K562 (cell line): ENCODE results near the gene ANKRD23. TPM values are rescaled to one million over a fixed set of nuclear protein-coding genes. Genes with fewer than 3 reads are reported as not detected.

ENCODE experiments used
- COPS2 ChIP-seq: fragments of 450-650 bp; conservative IDR thresholded peaks from 2 replicates; pipeline ENCODE4 v1.6.1; 2016; ENCODE audit warnings: mild to moderate bottlenecking, moderate library complexity
- CREM ChIP-seq: IDR thresholded peaks from 2 replicates; pipeline ENCODE4 v1.6.1; 2014; ENCODE audit warnings: antibody characterized with exemption, low read depth
- SMAD3 ChIP-seq: fragments of 450-650 bp; formaldehyde crosslinking; conservative IDR thresholded peaks from 2 replicates; pipeline ENCODE4 v1.4.0; 2020; ENCODE audit warnings: mild to moderate bottlenecking
- SRSF9 ChIP-seq: fragments of 200-400 bp; formaldehyde crosslinking; IDR thresholded peaks from 2 replicates; pipeline ENCODE4 v1.6.1; 2017; ENCODE audit warnings: low read depth, low read length, borderline replicate concordance
- ZNF174 ChIP-seq: fragments of 250-450 bp; sonication (Bioruptor Pico); IDR thresholded peaks from 2 replicates; pipeline ENCODE4 v1.4.0; 2020; ENCODE audit warnings: mild to moderate bottlenecking
- polyA plus RNA-seq, 8 experiments: library from polyadenylated mRNA; depleted of rRNA in 4 of 8; stranded (reverse) in 5 of 8; unstranded in 3 of 8; fragments of >200 nt; fragmentation: Nextera tagmentation in 2 of 8; fragmentation: Illumina TruSeq in 1 of 8; extraction: Ambion mirVana in 2 of 8; extraction: Trizol in 1 of 8; gene quantifications; 2 replicates each; pipeline versions ENCODE4 v1.2.1 to v1.2.3, GENCODE V29; 2011 to 2014; ENCODE audit warnings: inconsistent platforms in 1 of 8, missing spikeins in 1 of 8
- total RNA-seq, 7 experiments: library from RNA; depleted of rRNA in 6 of 7; stranded (reverse); fragments of >200 nt in 6 of 7; fragmentation: Illumina TruSeq in 2 of 7; extraction: Trizol in 2 of 7; gene quantifications; 2 replicates each; pipeline versions ENCODE4 v1.2.1 to v1.2.3, GENCODE V29; 2011 to 2021; ENCODE audit warnings: low replicate concordance in 1 of 7
- TF ChIP-seq, protein P1 (sequence below), 2 experiments: IDR thresholded peaks; 2 replicates each; pipeline ENCODE4 v1.6.1; 2012; ENCODE audit warnings: improper control_type of control experiment in 2 of 2, low read depth in 2 of 2, low read length in 2 of 2, borderline replicate concordance in 1 of 2

The ANKRD23 gene
- total and polyA plus RNA-seq, 9 of the 15 experiments (the other 6 are each of a cell fraction or from before 2014, with no cell fraction given): 0.32 to 4.8 (median 2.8) TPM

DNA sequence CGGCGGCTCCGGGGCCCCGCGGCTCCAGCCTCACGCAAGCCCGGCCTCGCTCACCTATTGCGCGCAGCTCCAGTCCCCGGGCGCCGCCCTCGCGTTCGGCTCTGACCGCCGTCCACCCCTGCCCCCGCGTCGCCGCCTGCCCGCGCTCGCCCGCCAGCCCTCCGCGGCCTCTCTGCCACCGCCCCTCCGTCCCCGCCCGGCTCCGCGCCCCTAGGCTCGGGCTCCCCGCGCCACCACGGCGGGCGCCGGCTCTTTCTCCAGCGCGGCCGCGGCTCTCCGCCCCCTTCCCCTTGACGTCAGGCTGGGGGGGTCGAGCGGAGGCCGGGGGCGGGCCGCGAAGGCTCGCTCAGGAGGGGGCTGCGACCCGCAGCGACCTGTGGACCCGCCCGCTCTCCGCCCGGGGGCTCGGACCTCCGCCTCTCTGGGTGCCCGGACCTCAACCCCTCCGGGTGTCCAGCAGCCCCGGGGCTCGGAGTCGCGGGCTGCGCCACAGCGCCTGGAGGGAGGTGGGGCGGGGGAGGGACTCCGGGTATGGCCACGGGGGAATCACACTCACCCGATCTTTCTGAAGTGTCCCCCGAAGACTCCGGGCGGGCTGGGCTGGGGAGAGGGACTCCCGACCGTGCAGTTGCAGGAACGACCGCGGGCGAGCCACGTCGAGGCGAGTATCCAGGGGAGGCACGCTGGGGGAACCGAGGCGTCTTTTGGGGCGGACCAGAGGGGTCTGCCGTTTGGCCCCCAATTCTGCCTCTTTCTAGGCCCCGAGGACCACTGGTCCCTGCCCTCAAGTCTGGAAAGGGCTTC is 26.2 kb upstream of the ANKRD23 start, which contains the start of gene SEMA4C (continued):
- TF ChIP-seq, protein P1, sequence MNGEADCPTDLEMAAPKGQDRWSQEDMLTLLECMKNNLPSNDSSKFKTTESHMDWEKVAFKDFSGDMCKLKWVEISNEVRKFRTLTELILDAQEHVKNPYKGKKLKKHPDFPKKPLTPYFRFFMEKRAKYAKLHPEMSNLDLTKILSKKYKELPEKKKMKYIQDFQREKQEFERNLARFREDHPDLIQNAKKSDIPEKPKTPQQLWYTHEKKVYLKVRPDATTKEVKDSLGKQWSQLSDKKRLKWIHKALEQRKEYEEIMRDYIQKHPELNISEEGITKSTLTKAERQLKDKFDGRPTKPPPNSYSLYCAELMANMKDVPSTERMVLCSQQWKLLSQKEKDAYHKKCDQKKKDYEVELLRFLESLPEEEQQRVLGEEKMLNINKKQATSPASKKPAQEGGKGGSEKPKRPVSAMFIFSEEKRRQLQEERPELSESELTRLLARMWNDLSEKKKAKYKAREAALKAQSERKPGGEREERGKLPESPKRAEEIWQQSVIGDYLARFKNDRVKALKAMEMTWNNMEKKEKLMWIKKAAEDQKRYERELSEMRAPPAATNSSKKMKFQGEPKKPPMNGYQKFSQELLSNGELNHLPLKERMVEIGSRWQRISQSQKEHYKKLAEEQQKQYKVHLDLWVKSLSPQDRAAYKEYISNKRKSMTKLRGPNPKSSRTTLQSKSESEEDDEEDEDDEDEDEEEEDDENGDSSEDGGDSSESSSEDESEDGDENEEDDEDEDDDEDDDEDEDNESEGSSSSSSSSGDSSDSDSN (IDR thresholded peaks at IDR 0.05; ENCODE audit: borderline replicate concordance in 1 of 2, low read depth in 2 of 2, low read length in 2 of 2): peak in 1 of 2 experiments; percentile 48; a peak in 1 of 4 replicates
- TF ChIP-seq SRSF9: no peak
- no peak for TF ChIP-seq ZNF174
- TF ChIP-seq SMAD3 (CRISPR knock-in tag): no peak
- peak; percentile 91 for TF ChIP-seq CREM
- TF ChIP-seq COPS2: no peak
